PC-9 (cell line): Measurements from ENCODE around the gene NRG3. TPM values are rescaled to one million over a fixed set of nuclear protein-coding genes. Genes with fewer than 3 reads are reported as not detected.

Source experiments
- BruUV-seq: library from RNA; stranded (reverse); fragments of 400-500 nt; replicated peaks from 2 replicates; lab custom pipeline; 2021; lab: Mats Ljungman, UMichigan
- CTCF ChIA-PET: fragments of 300-600 bp; sonication (Branson Sonifier 250); formaldehyde crosslinking; loops from one replicate; lab custom pipeline; 2022; ENCODE audit warnings: antibody characterized with exemption; lab: Charles Lee
- POLR2A ChIA-PET: fragments of 300-600 bp; sonication (Branson Sonifier 250); formaldehyde crosslinking; loops from one replicate; lab custom pipeline; 2022; ENCODE audit warnings: antibody characterized with exemption; ENCODE audit not compliant: unreplicated experiment; lab: Charles Lee
- DNase-seq, 2 experiments: peaks; one replicate each; pipeline versions ENCODE4 v3.0.0 to v3.0.0-alpha.2; 2015 to 2022; ENCODE audit warnings: mixed read lengths in 1 of 2
- H2AFZ ChIP-seq: fragments of 200-600 bp; sonication (generic); 2 replicates; pipeline ENCODE4 v1.8.1; 2017; ENCODE audit warnings: antibody characterized with exemption
- H3F3A ChIP-seq: fragments of 200-600 bp; sonication (generic); 2 replicates; pipeline ENCODE4 v1.8.1; 2017; ENCODE audit warnings: antibody characterized with exemption, mild to moderate bottlenecking, low read depth; ENCODE audit not compliant: insufficient read depth
- H3K27ac ChIP-seq: fragments of 200-600 bp; sonication (generic); 2 replicates; pipeline ENCODE4 v1.6.1; 2016; ENCODE audit warnings: mixed run types
- H3K27me3 ChIP-seq: fragments of 200-600 bp; sonication (generic); 2 replicates; pipeline ENCODE4 v1.6.1; 2016; ENCODE audit warnings: low read depth, mixed run types; ENCODE audit not compliant: insufficient read depth
- H3K36me3 ChIP-seq: fragments of 200-600 bp; sonication (generic); 2 replicates; pipeline ENCODE4 v1.6.1; 2016; ENCODE audit warnings: low read depth, mixed run types
- H3K4me1 ChIP-seq: fragments of 200-600 bp; sonication (generic); replicated peaks from 2 replicates; pipeline ENCODE4 v1.6.1; 2016; ENCODE audit warnings: mixed run types; ENCODE audit not compliant: insufficient read depth
- H3K4me2 ChIP-seq: fragments of 200-600 bp; sonication (generic); 2 replicates; pipeline ENCODE4 v1.6.1; 2017; ENCODE audit warnings: mixed run types
- H3K4me3 ChIP-seq: fragments of 200-600 bp; sonication (generic); 2 replicates; pipeline ENCODE4 v1.6.1; 2016; ENCODE audit warnings: mixed run types
- H3K79me2 ChIP-seq: fragments of 200-600 bp; sonication (generic); 2 replicates; pipeline ENCODE4 v1.6.1; 2017; ENCODE audit warnings: low read depth, mixed run types
- H3K9me2 ChIP-seq: fragments of 200-600 bp; sonication (generic); 2 replicates; pipeline ENCODE4 v1.8.1; 2017; ENCODE audit warnings: mild to moderate bottlenecking; ENCODE audit not compliant: insufficient read depth
- H3K9me3 ChIP-seq: fragments of 200-600 bp; sonication (generic); 2 replicates; pipeline ENCODE4 v1.8.1; 2016; ENCODE audit warnings: low read depth; ENCODE audit not compliant: insufficient read depth
- H4K20me1 ChIP-seq: fragments of 200-600 bp; sonication (generic); 2 replicates; pipeline ENCODE4 v1.8.1; 2017; ENCODE audit not compliant: insufficient read depth
- CTCF ChIP-seq: fragments of 200-600 bp; sonication (generic); conservative IDR thresholded peaks from 2 replicates; pipeline ENCODE4 v1.6.1; 2017; ENCODE audit warnings: mixed run types, antibody characterized with exemption, mild to moderate bottlenecking, moderate library complexity
- EZH2 ChIP-seq: fragments of 200-600 bp; sonication (generic); IDR thresholded peaks from 2 replicates; pipeline ENCODE4 v1.8.0; 2017; ENCODE audit warnings: antibody characterized with exemption, low read depth
- intact Hi-C: fragments of 100-400 bp; cut with micrococcal nuclease; formaldehyde crosslinking; loops from one replicate; pipeline ENCODE4 v1.10.0; 2022; ENCODE audit not compliant: unreplicated experiment
- total RNA-seq: library from RNA; stranded (reverse); gene quantifications from 2 replicates; pipeline ENCODE4 v1.2.3, GENCODE V29; 2021

NRG3 gene
- total RNA-seq, 1 experiment from 2014 or later: not detected

- no peaks in the 10 kb centered on the region for H4K20me1 ChIP-seq
- BruUV-seq: no TSS peak
- H3K9me3 ChIP-seq: no peaks in the 10 kb centered on the region
- H3K4me1 ChIP-seq: no peaks in the 10 kb centered on the region
- no peaks in the 10 kb centered on the region for H3K36me3 ChIP-seq
- TF ChIP-seq CTCF: no peak
- TF ChIP-seq EZH2: no peak
- DNase-seq: no peak
- H3K4me3 ChIP-seq: no peak overlapping the region
- peaks cover 12% of the 10 kb centered on the region; the same call in 1 of the 2 replicates for H3K27me3 ChIP-seq
- H3K27ac ChIP-seq: no peak overlapping the region
- intact Hi-C loops: no loop called here
- CTCF ChIA-PET: no interaction called here
- no peaks in the 10 kb centered on the region for H3K9me2 ChIP-seq
- no peaks in the 10 kb centered on the region for H3F3A ChIP-seq
- no peak overlapping the region for H2AFZ ChIP-seq
- H3K79me2 ChIP-seq: no peaks in the 10 kb centered on the region
- no peak overlapping the region for H3K4me2 ChIP-seq
- POLR2A ChIA-PET: no interaction called here
These were observed 986.9 kb downstream of the NRG3 start for GRCh38 chr10:82861889-82862288.

DNA sequence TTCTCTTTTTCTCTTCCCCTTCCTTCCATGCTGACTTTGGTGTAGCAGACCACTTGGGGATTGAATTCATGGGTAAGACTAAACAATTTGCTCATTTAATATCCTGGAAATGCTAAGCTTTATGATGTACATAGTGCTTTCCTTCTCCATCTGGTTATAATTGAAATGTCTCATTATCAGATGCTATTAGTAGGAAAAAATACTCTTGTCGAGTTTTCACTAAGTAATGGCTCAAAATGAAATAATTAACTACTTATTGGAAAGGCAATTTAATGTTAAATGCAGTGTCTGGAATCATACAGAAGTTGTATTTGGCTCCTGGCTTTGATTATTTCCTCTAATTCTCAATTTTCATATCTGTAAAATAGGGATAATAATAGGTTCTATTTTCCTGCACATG, 990.4 kb downstream of the NRG3 start:
- H3K27me3 ChIP-seq: no peaks in the 10 kb centered on the region
- DNase-seq: no peak
- no peaks in the 10 kb centered on the region for H3F3A ChIP-seq
- H2AFZ ChIP-seq: no peak overlapping the region
- no peaks in the 10 kb centered on the region for H3K4me1 ChIP-seq
- no peaks in the 10 kb centered on the region for H4K20me1 ChIP-seq
- no peaks in the 10 kb centered on the region for H3K79me2 ChIP-seq
- H3K4me3 ChIP-seq: no peak overlapping the region
- H3K4me2 ChIP-seq: no peak overlapping the region
- no TSS peak for BruUV-seq
- H3K9me3 ChIP-seq: no peaks in the 10 kb centered on the region
- TF ChIP-seq CTCF (no peak), EZH2 (no peak)
- CTCF ChIA-PET: no interaction called here
- no peak overlapping the region for H3K27ac ChIP-seq
- intact Hi-C loops: no loop called here
- no peaks in the 10 kb centered on the region for H3K9me2 ChIP-seq
- no peaks in the 10 kb centered on the region for H3K36me3 ChIP-seq
- POLR2A ChIA-PET: no interaction called here

GRCh38 chr10:82866424-82867020, 991.5 kb downstream of the NRG3 start:
- DNase-seq: no peak
- Histone ChIP-seq H2AFZ (no peak overlapping the region), H3K9me2 (no peaks in the 10 kb centered on the region), H4K20me1 (no peaks in the 10 kb centered on the region), H3F3A (no peaks in the 10 kb centered on the region), H3K27ac (no peak overlapping the region), H3K27me3 (no peaks in the 10 kb centered on the region), H3K4me1 (no peaks in the 10 kb centered on the region), H3K9me3 (no peaks in the 10 kb centered on the region), H3K36me3 (no peaks in the 10 kb centered on the region), H3K4me2 (no peak overlapping the region), H3K4me3 (no peak overlapping the region), H3K79me2 (no peaks in the 10 kb centered on the region)
- ChIA-PET POLR2A (no interaction called here), CTCF (no interaction called here)
- TF ChIP-seq EZH2 (no peak), CTCF (no peak)
- no TSS peak for BruUV-seq
- intact Hi-C loops: no loop called here
